ENCODE data around the gene MCCC1.

DNA sequence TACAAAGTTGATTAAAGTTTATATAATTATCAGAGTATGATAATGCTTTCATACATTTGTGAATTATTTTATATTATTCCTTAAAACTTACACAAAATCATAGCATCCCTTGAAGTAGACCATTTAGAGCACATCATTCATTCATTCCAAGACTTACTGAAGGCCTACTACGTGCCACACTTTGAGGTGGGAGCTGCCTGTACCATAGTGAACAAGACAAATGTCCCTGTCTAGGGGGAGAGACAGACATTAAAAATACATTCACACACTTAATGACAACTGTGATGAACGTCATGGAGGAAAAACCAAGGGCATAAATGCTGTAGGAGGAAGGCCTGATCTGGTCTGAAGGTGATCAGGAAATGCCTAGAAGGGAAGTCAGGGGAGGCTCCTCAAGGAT lies 12.1 kb downstream of the MCCC1 start:
- TF ChIP-seq, protein P1, sequence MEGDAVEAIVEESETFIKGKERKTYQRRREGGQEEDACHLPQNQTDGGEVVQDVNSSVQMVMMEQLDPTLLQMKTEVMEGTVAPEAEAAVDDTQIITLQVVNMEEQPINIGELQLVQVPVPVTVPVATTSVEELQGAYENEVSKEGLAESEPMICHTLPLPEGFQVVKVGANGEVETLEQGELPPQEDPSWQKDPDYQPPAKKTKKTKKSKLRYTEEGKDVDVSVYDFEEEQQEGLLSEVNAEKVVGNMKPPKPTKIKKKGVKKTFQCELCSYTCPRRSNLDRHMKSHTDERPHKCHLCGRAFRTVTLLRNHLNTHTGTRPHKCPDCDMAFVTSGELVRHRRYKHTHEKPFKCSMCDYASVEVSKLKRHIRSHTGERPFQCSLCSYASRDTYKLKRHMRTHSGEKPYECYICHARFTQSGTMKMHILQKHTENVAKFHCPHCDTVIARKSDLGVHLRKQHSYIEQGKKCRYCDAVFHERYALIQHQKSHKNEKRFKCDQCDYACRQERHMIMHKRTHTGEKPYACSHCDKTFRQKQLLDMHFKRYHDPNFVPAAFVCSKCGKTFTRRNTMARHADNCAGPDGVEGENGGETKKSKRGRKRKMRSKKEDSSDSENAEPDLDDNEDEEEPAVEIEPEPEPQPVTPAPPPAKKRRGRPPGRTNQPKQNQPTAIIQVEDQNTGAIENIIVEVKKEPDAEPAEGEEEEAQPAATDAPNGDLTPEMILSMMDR (IDR thresholded peaks at IDR 0.05): no peak
- TF ChIP-seq POLR2A (IDR thresholded peaks at IDR 0.05) (no peak), POLR2AphosphoS5 (IDR thresholded peaks at IDR 0.05) (no peak), EP300 (IDR thresholded peaks at IDR 0.05) (no peak)

Data from gastroesophageal sphincter (tissue), 3 donors.